Parathyroid adenoma (tissue), 2 donors: ENCODE data around the gene NNT.
"Not testable (repeated sequence)": the region's sequence is repeated elsewhere in the genome, so short reads cannot be mapped to it uniquely, and the experiment has no call there.

Experiments used
- H2AFZ ChIP-seq: fragments of 300-600 bp; sonication (generic); one replicate; pipeline ENCODE4 v1.7.0; 2017; ENCODE audit warnings: antibody characterized with exemption, mild to moderate bottlenecking
- H3K27ac ChIP-seq: fragments of 300-600 bp; sonication (generic); one replicate; pipeline ENCODE4 v1.7.0; 2017
- H3K27me3 ChIP-seq: fragments of 300-600 bp; sonication (generic); one replicate; pipeline ENCODE4 v1.7.0; 2017; ENCODE audit warnings: low read length; ENCODE audit not compliant: control insufficient read depth, insufficient read depth
- H3K36me3 ChIP-seq: fragments of 300-600 bp; sonication (generic); one replicate; pipeline ENCODE4 v1.7.0; 2017; ENCODE audit warnings: low read length; ENCODE audit not compliant: control insufficient read depth, insufficient read depth
- H3K4me1 ChIP-seq: fragments of 300-600 bp; sonication (generic); one replicate; pipeline ENCODE4 v1.7.0; 2017; ENCODE audit warnings: control low read depth
- H3K4me2 ChIP-seq: fragments of 300-600 bp; sonication (generic); one replicate; pipeline ENCODE4 v1.7.0; 2017; ENCODE audit warnings: low read length
- H3K4me3 ChIP-seq: fragments of 300-600 bp; sonication (generic); one replicate; pipeline ENCODE4 v1.7.0; 2017; ENCODE audit warnings: low read depth, low read length
- H3K79me2 ChIP-seq: fragments of 300-600 bp; sonication (generic); one replicate; pipeline ENCODE4 v1.7.0; 2017; ENCODE audit warnings: control low read depth
- H3K9ac ChIP-seq: fragments of 300-600 bp; sonication (generic); one replicate; pipeline ENCODE4 v1.7.0; 2017; ENCODE audit warnings: mild to moderate bottlenecking
- H3K9me3 ChIP-seq: fragments of 300-600 bp; sonication (generic); one replicate; pipeline ENCODE4 v1.7.0; 2017; ENCODE audit warnings: low read length; ENCODE audit not compliant: control insufficient read depth
- CTCF ChIP-seq: fragments of 300-600 bp; sonication (generic); IDR thresholded peaks from one replicate; pipeline ENCODE4 v1.7.0; 2017; ENCODE audit warnings: antibody characterized with exemption, mild to moderate bottlenecking
- donor health status: primary hyperparathyroidism.

NNT gene

GRCh38 chr5:43663916-43664315 lies 60.9 kb downstream of the NNT start:
- Histone ChIP-seq H3K4me3 (no peak overlapping the region), H3K4me2 (no peak overlapping the region), H3K36me3 (no peaks in the 10 kb centered on the region), H3K9me3 (no peaks in the 10 kb centered on the region), H3K27ac (no peak overlapping the region), H2AFZ (no peak overlapping the region), H3K79me2 (peaks cover 10% of the 10 kb centered on the region), H3K4me1 (no peaks in the 10 kb centered on the region), H3K27me3 (no peaks in the 10 kb centered on the region), H3K9ac (no peak overlapping the region)
- TF ChIP-seq CTCF: no peak

- Histone ChIP-seq H3K4me2 (no peak overlapping the region), H3K27ac (no peak overlapping the region), H3K4me1 (no peaks in the 10 kb centered on the region), H3K27me3 (no peaks in the 10 kb centered on the region), H3K36me3 (no peaks in the 10 kb centered on the region), H3K79me2 (peaks cover 10% of the 10 kb centered on the region), H2AFZ (no peak overlapping the region), H3K4me3 (no peak overlapping the region), H3K9ac (no peak overlapping the region), H3K9me3 (no peaks in the 10 kb centered on the region)
- no peak for TF ChIP-seq CTCF
These were observed 61.6 kb downstream of the NNT start for GRCh38 chr5:43664501-43665040.

- H3K9me3 ChIP-seq, H3K4me2 ChIP-seq, H2AFZ ChIP-seq, H3K27me3 ChIP-seq, H3K36me3 ChIP-seq, H3K27ac ChIP-seq, H3K4me3 ChIP-seq, H3K4me1 ChIP-seq, H3K9ac ChIP-seq: not testable (repeated sequence)
- H3K79me2 ChIP-seq: peaks cover 13% of the 10 kb centered on the region
These were observed 62.8 kb downstream of the NNT start for GRCh38 chr5:43665749-43666148.

- not testable (repeated sequence) for H3K36me3 ChIP-seq, H3K9me3 ChIP-seq, H3K4me3 ChIP-seq, H3K27me3 ChIP-seq, H3K4me1 ChIP-seq, H3K4me2 ChIP-seq, H3K9ac ChIP-seq, H3K27ac ChIP-seq, H2AFZ ChIP-seq
- peaks cover 13% of the 10 kb centered on the region for H3K79me2 ChIP-seq
These were observed 63.7 kb downstream of the NNT start for GRCh38 chr5:43666728-43667127.

- not testable (repeated sequence) for H2AFZ ChIP-seq, H3K4me2 ChIP-seq, H3K27me3 ChIP-seq, H3K9ac ChIP-seq, H3K4me1 ChIP-seq, H3K9me3 ChIP-seq, H3K27ac ChIP-seq, H3K36me3 ChIP-seq, H3K4me3 ChIP-seq
- H3K79me2 ChIP-seq: peaks cover 13% of the 10 kb centered on the region
These were observed 64.4 kb downstream of the NNT start for GRCh38 chr5:43667379-43667778.

- no peaks in the 10 kb centered on the region for H3K9me3 ChIP-seq
- no peak overlapping the region for H3K4me3 ChIP-seq
- no peak overlapping the region for H3K4me2 ChIP-seq
- H3K9ac ChIP-seq: no peak overlapping the region
- no peak for TF ChIP-seq CTCF
- H3K27me3 ChIP-seq: no peaks in the 10 kb centered on the region
- no peaks in the 10 kb centered on the region for H3K4me1 ChIP-seq
- no peak overlapping the region for H2AFZ ChIP-seq
- H3K27ac ChIP-seq: no peak overlapping the region
- peaks cover 3% of the 10 kb centered on the region for H3K79me2 ChIP-seq
- no peaks in the 10 kb centered on the region for H3K36me3 ChIP-seq
These were observed 71.6 kb downstream of the NNT start for GRCh38 chr5:43674536-43674935.
